Right lobe of liver (tissue), 6 donors: ENCODE measurements around the gene CARD19. TPM values are rescaled to one million over a fixed set of nuclear protein-coding genes. Genes with fewer than 3 reads are reported as not detected.
A peak's percentile ranks its signal among the peaks of the same experiment; 100 is the strongest.

Experiments
- ATAC-seq, 4 donors: fragments of 200-7000 bp; cut with Tn5 transposase; one replicate each; pipeline ENCODE4 v1.9.1; 2020; ENCODE audit warnings: mild to moderate bottlenecking in 4 of 4, moderate library complexity in 4 of 4
- DNase-seq, 3 donors: peaks; one replicate each; pipeline ENCODE4 v3.0.0-alpha.2; 2020
- H3K27ac ChIP-seq, 3 donors: fragments of 200-600 bp; one replicate each; pipeline ENCODE4 v1.8.0; 2022
- H3K27me3 ChIP-seq, 2 donors: fragments of 200-600 bp; one replicate each; pipeline ENCODE4 v1.8.0; 2022
- H3K36me3 ChIP-seq, 4 donors: fragments of 200-600 bp; sonication (generic) in 1 of 4; one replicate each; pipeline versions ENCODE4 v1.5.1 to v1.8.0; 2017 to 2022; ENCODE audit warnings: control low read depth in 1 of 4
- H3K4me1 ChIP-seq, 4 donors: fragments of 200-600 bp; sonication (generic) in 1 of 4; one replicate each; pipeline versions ENCODE4 v1.5.1 to v1.8.0; 2017 to 2022; ENCODE audit warnings: control low read depth in 1 of 4
- H3K4me3 ChIP-seq, 3 donors: fragments of 200-600 bp; one replicate each; pipeline ENCODE4 v1.8.0; 2022
- H3K9me3 ChIP-seq, 4 donors: fragments of 200-600 bp; sonication (generic) in 1 of 4; one replicate each; pipeline versions ENCODE4 v1.5.1 to v1.8.0; 2017 to 2022; ENCODE audit warnings: control low read depth in 1 of 4
- POLR2A ChIP-seq: fragments of 450-650 bp; IDR thresholded peaks from one replicate; pipeline ENCODE4 v1.6.1; 2017; ENCODE audit warnings: antibody characterized with exemption, mild to moderate bottlenecking
- WGBS: methylation state at CpG from one replicate; pipeline ENCODE4 v1.1.6; 2018; ENCODE audit warnings: low coverage, low lambda C conversion rate; ENCODE audit not compliant: insufficient coverage; ENCODE audit errors: missing lambda C conversion rate; 5-methylcytosine and 5-hydroxymethylcytosine counted together
- intact Hi-C, 2 donors: fragments of 100-400 bp; cut with DNase I; formaldehyde crosslinking; loops; one replicate each; pipeline versions ENCODE4 v1.11.2 to v1.14.1; 2022
- total RNA-seq, 6 experiments: library from RNA; depleted of rRNA in 2 of 6; stranded (reverse); fragments of >200 nt in 2 of 6; fragmentation: NEBNext Ultra II Directional in 3 of 6; extraction: Animal tissue kit (Norgen Biotek cat#: 25700) in 3 of 6; gene quantifications; one replicate each; pipeline versions ENCODE4 v1.1.0 to v1.2.4, GENCODE V29; 2016 to 2023
- TF ChIP-seq, protein P1 (sequence below), 4 donors: fragments of 200-600 bp in 3 of 4; fragments of 450-650 bp in 1 of 4; IDR thresholded peaks; one replicate each; pipeline versions ENCODE4 v1.5.1 to v1.8.0; 2016 to 2022; ENCODE audit warnings: antibody characterized with exemption in 4 of 4, mild to moderate bottlenecking in 2 of 4
- donor health status: DM: no; HTN: yes; CAD: no.
- donor health status: DM: no; HTN: no; CAD: no.
- donor health status: DM: no; HTN: no; CAD: no.
- donor health status: DM: no; HTN: yes; CAD: no.
- donor health status: DM: no; HTN: yes; CAD: no.

Gene CARD19
- total RNA-seq, 6 experiments from 2014 or later = 6.3 to 31.7 (median 12.1) TPM

DNA sequence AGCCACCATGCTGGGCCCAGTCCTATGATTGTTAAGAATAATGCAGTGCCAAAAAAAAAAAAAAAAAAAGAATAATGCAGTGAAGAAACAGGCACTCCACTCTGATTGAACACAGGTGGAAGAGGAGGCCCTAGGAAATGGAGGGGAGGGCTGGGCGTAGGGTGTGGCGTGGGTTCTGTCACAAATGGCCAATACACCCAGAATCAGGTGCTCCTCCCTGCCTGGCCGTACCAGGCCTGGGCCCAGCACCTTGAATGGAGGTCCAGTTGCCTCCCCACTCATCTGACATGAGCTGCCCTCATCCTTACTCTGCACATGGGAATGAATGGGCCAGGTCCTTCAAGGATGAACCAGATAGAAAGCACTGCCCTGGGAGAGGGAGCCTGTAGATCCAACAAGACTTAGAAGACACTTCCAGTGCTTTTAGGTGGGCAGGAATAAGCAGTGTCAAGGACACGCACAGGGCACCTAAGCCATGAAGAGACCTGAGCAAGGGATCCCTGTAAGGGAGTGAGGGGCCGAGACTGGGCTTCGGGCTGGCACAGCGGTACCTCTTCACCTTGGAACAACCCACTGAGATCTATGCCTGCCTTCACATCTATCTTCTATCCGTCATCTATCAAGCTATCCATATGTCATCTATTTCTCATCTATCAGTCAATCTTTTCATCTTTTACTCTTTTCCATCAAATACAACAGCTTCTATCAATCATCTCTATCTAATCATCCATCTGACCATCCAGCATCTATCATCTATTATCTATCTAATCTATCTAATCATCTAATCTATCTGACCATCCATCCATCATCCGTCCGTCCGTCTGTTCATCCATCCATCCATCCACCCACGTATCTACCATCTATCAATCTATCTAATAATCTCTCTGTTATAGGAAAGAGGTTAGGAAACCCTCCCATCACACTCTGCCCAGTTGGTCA, 22.2 kb downstream of the CARD19 start:
- Histone ChIP-seq H3K4me3 (no peak overlapping the region), H3K4me1 (peaks cover 0 to 25% (median 6%) of the 10 kb centered on the region in 4 donors), H3K36me3 (peaks cover 0 to 14% (median under 1%) of the 10 kb centered on the region in 4 donors), H3K9me3 (no peaks in the 10 kb centered on the region), H3K27me3 (no peaks in the 10 kb centered on the region), H3K27ac (no peak overlapping the region)
- TF ChIP-seq POLR2A = no peak
- TF ChIP-seq, protein P1, sequence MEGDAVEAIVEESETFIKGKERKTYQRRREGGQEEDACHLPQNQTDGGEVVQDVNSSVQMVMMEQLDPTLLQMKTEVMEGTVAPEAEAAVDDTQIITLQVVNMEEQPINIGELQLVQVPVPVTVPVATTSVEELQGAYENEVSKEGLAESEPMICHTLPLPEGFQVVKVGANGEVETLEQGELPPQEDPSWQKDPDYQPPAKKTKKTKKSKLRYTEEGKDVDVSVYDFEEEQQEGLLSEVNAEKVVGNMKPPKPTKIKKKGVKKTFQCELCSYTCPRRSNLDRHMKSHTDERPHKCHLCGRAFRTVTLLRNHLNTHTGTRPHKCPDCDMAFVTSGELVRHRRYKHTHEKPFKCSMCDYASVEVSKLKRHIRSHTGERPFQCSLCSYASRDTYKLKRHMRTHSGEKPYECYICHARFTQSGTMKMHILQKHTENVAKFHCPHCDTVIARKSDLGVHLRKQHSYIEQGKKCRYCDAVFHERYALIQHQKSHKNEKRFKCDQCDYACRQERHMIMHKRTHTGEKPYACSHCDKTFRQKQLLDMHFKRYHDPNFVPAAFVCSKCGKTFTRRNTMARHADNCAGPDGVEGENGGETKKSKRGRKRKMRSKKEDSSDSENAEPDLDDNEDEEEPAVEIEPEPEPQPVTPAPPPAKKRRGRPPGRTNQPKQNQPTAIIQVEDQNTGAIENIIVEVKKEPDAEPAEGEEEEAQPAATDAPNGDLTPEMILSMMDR (IDR thresholded peaks at IDR 0.05) = no peak
- WGBS = 94% methylated on average over 9 of the region's 12 CpGs
- intact Hi-C loops = loop anchor here in 1 of 2 donors (10.0 kb wide), 1 partner anchor 187 kb away; no protein-coding TSS in a partner anchor
- DNase-seq = peak; percentile 13 to 54 (median 43)
- ATAC-seq = no peak

DNA sequence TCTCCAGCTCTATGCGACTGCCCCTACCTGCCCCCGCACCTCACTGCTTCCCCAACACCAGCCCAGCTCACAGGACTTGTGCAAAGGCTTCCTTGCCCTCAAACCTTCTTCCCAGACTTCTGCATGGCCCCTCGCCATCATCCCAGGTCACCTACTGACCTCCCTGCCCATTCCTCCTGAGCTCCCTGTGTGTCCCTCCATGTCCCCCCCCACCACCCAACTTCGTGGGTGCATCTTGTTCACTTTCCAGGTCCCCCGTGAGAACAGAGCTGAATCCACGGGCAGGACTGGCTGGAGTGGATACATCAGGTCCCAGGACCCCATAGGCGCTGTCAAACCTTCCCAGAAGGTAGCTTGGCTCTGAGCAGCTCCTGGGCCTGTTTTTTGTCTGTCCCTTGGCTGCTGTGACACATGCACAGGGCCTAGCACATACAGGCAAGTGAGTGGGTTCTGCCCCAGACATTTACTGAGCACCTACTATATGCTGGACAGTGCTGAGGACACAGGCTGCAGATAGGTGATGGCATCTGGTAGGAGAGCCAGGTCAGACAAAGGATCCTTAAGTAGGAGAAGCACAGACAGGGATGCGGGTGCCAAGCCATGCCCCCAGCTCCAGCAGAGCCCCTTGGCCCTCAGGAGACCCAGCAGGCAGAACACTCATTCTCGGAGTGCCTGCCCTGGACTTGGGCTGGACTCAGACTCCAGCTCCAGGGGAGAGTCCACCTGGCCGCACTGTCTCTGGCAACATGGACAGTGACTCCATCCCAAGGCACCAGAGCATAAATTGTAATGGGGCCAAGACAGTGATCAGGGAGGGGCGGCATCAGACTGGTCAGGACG, 23.1 kb downstream of the CARD19 start:
- Histone ChIP-seq H3K27ac (peak overlapping the region; percentile 13 to 78 (median 47)), H3K27me3 (no peaks in the 10 kb centered on the region), H3K36me3 (peaks cover 0 to 21% (median 6%) of the 10 kb centered on the region in 4 donors), H3K4me3 (no peak overlapping the region), H3K9me3 (no peaks in the 10 kb centered on the region), H3K4me1 (peaks cover 0 to 25% (median 6%) of the 10 kb centered on the region in 4 donors)
- TF ChIP-seq POLR2A = no peak
- TF ChIP-seq, protein P1 (IDR thresholded peaks at IDR 0.05) = no peak
- intact Hi-C loops = loop anchor here in 1 of 2 donors (10.0 kb wide), 1 partner anchor 186 kb away; no protein-coding TSS in a partner anchor
- WGBS = 83% methylated on average over 8 of the region's 12 CpGs
- peak in 3 of 4 donors; percentile 1 to 14 (median 2) for ATAC-seq
- peak; percentile 31 to 67 (median 63) for DNase-seq

DNA sequence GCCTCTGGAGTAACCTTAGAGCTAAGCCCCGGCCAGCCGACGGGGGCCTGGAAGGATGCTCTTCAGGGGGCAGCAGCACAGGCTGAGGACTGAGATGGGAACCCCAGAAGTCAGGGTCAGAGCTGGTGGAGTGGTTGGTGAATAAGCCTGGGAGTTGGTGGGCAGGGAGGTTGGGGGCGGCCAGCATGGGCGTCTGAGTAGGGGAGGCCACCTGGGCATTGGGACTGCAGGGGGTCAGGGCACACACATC, 23.6 kb downstream of the CARD19 start:
- no peak for DNase-seq
- peaks cover 0 to 27% (median 9%) of the 10 kb centered on the region in 4 donors for H3K36me3 ChIP-seq
- intact Hi-C loops = loop anchor here in 1 of 2 donors (10.0 kb wide), 1 partner anchor 185 kb away; no protein-coding TSS in a partner anchor
- TF ChIP-seq POLR2A = no peak
- ATAC-seq = no peak
- H3K27me3 ChIP-seq = no peaks in the 10 kb centered on the region
- H3K4me1 ChIP-seq = peaks cover 0 to 25% (median 6%) of the 10 kb centered on the region in 4 donors
- no peak overlapping the region for H3K4me3 ChIP-seq
- peak overlapping the region; percentile 13 to 78 (median 47) for H3K27ac ChIP-seq
- no peaks in the 10 kb centered on the region for H3K9me3 ChIP-seq
- WGBS = 73% methylated on average over 2 of the region's 5 CpGs

DNA sequence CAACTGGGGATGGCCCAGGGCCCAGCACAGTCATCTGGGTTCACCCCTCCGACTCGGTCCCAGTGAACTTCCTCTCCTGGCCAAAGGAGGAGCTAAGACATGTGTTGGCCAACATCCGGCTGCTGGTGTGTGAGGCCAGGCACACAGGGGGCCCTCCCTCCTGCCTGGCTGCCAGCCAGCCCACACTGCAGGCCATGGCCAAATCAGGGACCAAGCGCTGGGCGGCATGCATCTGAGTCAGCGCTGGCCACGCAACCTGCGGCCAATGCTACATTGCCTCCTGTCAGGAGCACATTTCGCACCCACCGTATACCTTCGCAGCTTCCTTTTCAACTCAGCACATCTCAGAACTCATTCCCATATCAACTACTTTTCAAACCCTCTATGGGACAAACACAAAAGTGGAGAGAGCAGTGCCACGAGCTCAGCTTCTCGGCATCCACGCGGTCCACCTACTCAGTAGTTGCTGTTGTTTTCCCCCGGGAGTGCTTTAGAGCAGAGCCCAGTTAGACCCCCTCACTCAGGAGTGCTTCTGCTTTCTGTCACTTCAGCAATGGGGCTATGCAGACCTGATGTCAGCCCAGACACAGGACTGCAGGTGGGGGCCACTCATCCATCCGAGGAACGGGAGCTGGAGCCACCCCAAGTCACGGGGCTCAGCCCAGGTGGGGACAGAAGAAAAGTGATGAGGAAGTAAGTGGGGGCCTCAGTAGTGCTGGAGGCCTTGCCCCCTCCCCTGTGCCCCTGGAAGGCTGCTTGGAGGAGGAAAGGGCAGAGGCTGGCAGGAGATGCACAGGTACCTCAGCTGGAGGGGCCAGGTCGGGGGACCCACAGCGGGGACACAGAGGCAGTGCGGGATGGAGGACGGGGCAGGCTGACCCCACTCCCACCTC, 24.2 kb downstream of the CARD19 start:
- peaks cover 0 to 25% (median 6%) of the 10 kb centered on the region in 4 donors for H3K4me1 ChIP-seq

More for the DNA sequence above, 24.2 kb downstream of the CARD19 start:
- H3K27ac ChIP-seq = peak overlapping the region; percentile 13 to 78 (median 47)
- no peaks in the 10 kb centered on the region for H3K9me3 ChIP-seq
- no peaks in the 10 kb centered on the region for H3K27me3 ChIP-seq
- no peak overlapping the region for H3K4me3 ChIP-seq
- intact Hi-C loops = loop anchor here in 1 of 2 donors (10.0 kb wide), 1 partner anchor 185 kb away; no protein-coding TSS in a partner anchor
- H3K36me3 ChIP-seq = peaks cover 0 to 32% (median 10%) of the 10 kb centered on the region in 4 donors
- peak; percentile 94 to 98 (median 96) for DNase-seq
- WGBS = 46% methylated on average over 17 of the region's 23 CpGs
- peak; percentile 80 to 83 (median 81) for ATAC-seq
- TF ChIP-seq, protein P1 (IDR thresholded peaks at IDR 0.05) = peak; percentile 19 to 57 (median 38)
- TF ChIP-seq POLR2A = no peak
